B cell (primary cell): ENCODE measurements around the gene HSPB8. TPM values are rescaled to one million over a fixed set of nuclear protein-coding genes. Genes with fewer than 3 reads are reported as not detected.

Experiments used
- ATAC-seq: fragments of 200-7000 bp; cut with Tn5 transposase; one replicate; pipeline ENCODE4 v1.10.0; 2021; ENCODE audit warnings: low read depth, mild to moderate bottlenecking, moderate number of reproducible peaks, moderate library complexity
- CTCF ChIA-PET: fragments of 350-600 bp; sonication (Branson Sonifier 250); formaldehyde crosslinking; loops from one replicate; lab custom pipeline; 2021; ENCODE audit warnings: antibody characterized with exemption, inconsistent platforms; lab: Charles Lee
- POLR2A ChIA-PET: fragments of 350-600 bp; sonication (Branson Sonifier 250); formaldehyde crosslinking; loops from one replicate; lab custom pipeline; 2021; ENCODE audit warnings: antibody characterized with exemption; lab: Charles Lee
- DNase-seq: peaks from one replicate; pipeline ENCODE4 v3.0.0; 2013
- H2AFZ ChIP-seq: 2 replicates; pipeline ENCODE4 v1.6.1; 2012; ENCODE audit warnings: mild to moderate bottlenecking, low read depth, low read length; ENCODE audit not compliant: insufficient read depth, poor library complexity, severe bottlenecking
- H3K27ac ChIP-seq, 2 donors: 1 replicate in 1 of 2; 2 replicates in 1 of 2; pipeline ENCODE4 v1.5.1; 2012 to 2013; ENCODE audit warnings: low read length in 2 of 2, mild to moderate bottlenecking in 2 of 2, moderate library complexity in 1 of 2
- H3K27me3 ChIP-seq, 4 experiments: fragments of 200-600 bp in 1 of 4; sonication (generic) in 1 of 4; replicated peaks in 1 of 4; 1 replicate in 2 of 4; 2 replicates in 2 of 4; pipeline versions ENCODE4 v1.6.1 to v1.7.0; 2013 to 2016; ENCODE audit warnings: low read length in 3 of 4, mild to moderate bottlenecking in 2 of 4, mixed read lengths in 1 of 4, moderate library complexity in 1 of 4; ENCODE audit not compliant: insufficient read depth in 4 of 4, control insufficient read depth in 3 of 4; ENCODE audit errors: control extremely low read depth in 1 of 4
- H3K36me3 ChIP-seq, 2 experiments: replicated peaks in 1 of 2; 1 replicate in 1 of 2; 2 replicates in 1 of 2; pipeline versions ENCODE4 v1.6.1 to v1.7.1; 2013; ENCODE audit warnings: low read length in 1 of 2; ENCODE audit not compliant: insufficient read depth in 2 of 2, control insufficient read depth in 1 of 2; ENCODE audit errors: control extremely low read depth in 1 of 2, extremely low read depth in 1 of 2
- H3K4me1 ChIP-seq, 2 donors: fragments of 200-600 bp in 1 of 2; sonication (generic) in 1 of 2; 1 replicate in 1 of 2; 2 replicates in 1 of 2; pipeline versions ENCODE4 v1.5.1 to v1.6.1; 2013 to 2017; ENCODE audit warnings: low read length in 2 of 2; ENCODE audit not compliant: control insufficient read depth in 2 of 2, insufficient read depth in 2 of 2
- H3K4me2 ChIP-seq: replicated peaks from 2 replicates; pipeline ENCODE3; 2012; ENCODE audit warnings: mild to moderate bottlenecking, low read depth, low read length; ENCODE audit not compliant: poor library complexity, severe bottlenecking
- H3K4me3 ChIP-seq, 5 experiments: fragments of 200-600 bp in 1 of 5; sonication (generic) in 1 of 5; 1 replicate in 3 of 5; 2 replicates in 2 of 5; pipeline versions ENCODE4 v1.5.1 to v1.7.0; 2011 to 2016; ENCODE audit warnings: low read length in 4 of 5, mild to moderate bottlenecking in 4 of 5, low read depth in 2 of 5, control low read depth in 1 of 5, moderate library complexity in 1 of 5; ENCODE audit not compliant: insufficient read depth in 1 of 5; ENCODE audit errors: control extremely low read depth in 1 of 5, extremely low read depth in 1 of 5
- H3K79me2 ChIP-seq: fragments of 200-600 bp; sonication (generic); one replicate; pipeline ENCODE4 v1.6.0; 2016; ENCODE audit warnings: low read length; ENCODE audit not compliant: control insufficient read depth, insufficient read depth
- H3K9ac ChIP-seq: fragments of 200-600 bp; sonication (generic); 2 replicates; pipeline ENCODE4 v1.6.1; 2017; ENCODE audit warnings: mild to moderate bottlenecking, low read length, moderate library complexity
- H3K9me3 ChIP-seq, 3 donors: one replicate each; pipeline versions ENCODE4 v1.6.1 to v1.7.1; 2013; ENCODE audit warnings: low read length in 2 of 3; ENCODE audit not compliant: control insufficient read depth in 2 of 3, insufficient read depth in 1 of 3; ENCODE audit errors: control extremely low read depth in 1 of 3
- H4K20me1 ChIP-seq: 2 replicates; pipeline ENCODE4 v1.6.0; 2012; ENCODE audit warnings: mild to moderate bottlenecking, low read length; ENCODE audit not compliant: insufficient read depth, control insufficient read depth, poor library complexity, severe bottlenecking
- H3K27ac Mint-ChIP-seq: one replicate; pipeline ENCODE4 v1.8.0; 2021; ENCODE audit warnings: mixed read lengths
- H3K27me3 Mint-ChIP-seq: one replicate; pipeline ENCODE4 v1.8.0; 2021; ENCODE audit warnings: mixed read lengths
- H3K4me1 Mint-ChIP-seq: one replicate; pipeline ENCODE4 v1.8.0; 2021; ENCODE audit warnings: mixed read lengths
- H3K4me3 Mint-ChIP-seq: one replicate; pipeline ENCODE4 v1.8.0; 2021; ENCODE audit warnings: mixed read lengths
- H3K9me3 Mint-ChIP-seq: one replicate; pipeline ENCODE4 v1.8.0; 2022; ENCODE audit warnings: mixed read lengths; ENCODE audit not compliant: insufficient read depth
- CTCF ChIP-seq: fragments of 200-600 bp; IDR thresholded peaks from one replicate; pipeline ENCODE4 v1.8.0; 2022; ENCODE audit warnings: antibody characterized with exemption, mild to moderate bottlenecking
- EZH2 ChIP-seq: IDR thresholded peaks from 2 replicates; pipeline ENCODE4 v1.6.1; 2012; ENCODE audit warnings: borderline replicate concordance, low read depth, mild to moderate bottlenecking, moderate library complexity, low read length; ENCODE audit not compliant: insufficient read depth, poor library complexity, severe bottlenecking
- WGBS: methylation state at CpG from one replicate; pipeline ENCODE4 v1.1.5; 2013; ENCODE audit warnings: missing lambda C conversion rate; ENCODE audit not compliant: insufficient coverage; 5-methylcytosine and 5-hydroxymethylcytosine counted together
- intact Hi-C: fragments of 100-400 bp; cut with micrococcal nuclease; formaldehyde crosslinking; loops from one replicate; pipeline ENCODE4 v1.10.0; 2022
- polyA plus RNA-seq: library from polyadenylated mRNA; depleted of rRNA; stranded (reverse); fragments of >200 nt; gene quantifications from 2 replicates; pipeline ENCODE4 v1.2.3, GENCODE V29; 2012
- total RNA-seq, 2 donors: library from RNA; stranded (reverse); fragments of 120-200 nt in 1 of 2; gene quantifications; 1 replicate in 1 of 2; 2 replicates in 1 of 2; pipeline versions ENCODE4 v1.2.3 to v1.2.4, GENCODE V29; 2013 to 2022

HSPB8 gene
- total and polyA plus RNA-seq, 2 donors (not counting 1 experiment from before 2014, with no cell fraction given): not detected

GRCh38 chr12:119227292-119227691 is 48.6 kb downstream of the HSPB8 start:
- no peak overlapping the region for H3K4me3 Mint-ChIP-seq
- H3K27ac Mint-ChIP-seq: no peak overlapping the region
- intact Hi-C loops: no loop called here
- H3K4me1 Mint-ChIP-seq: no peaks in the 10 kb centered on the region
- Histone ChIP-seq H3K4me1 (no peaks in the 10 kb centered on the region), H3K9me3 (no peaks in the 10 kb centered on the region), H3K9ac (no peak overlapping the region), H3K4me3 (no peak overlapping the region), H3K27ac (no peak overlapping the region), H2AFZ (no peak overlapping the region), H3K36me3 (no peaks in the 10 kb centered on the region), H4K20me1 (no peaks in the 10 kb centered on the region), H3K27me3 (no peaks in the 10 kb centered on the region), H3K4me2 (no peak overlapping the region), H3K79me2 (no peaks in the 10 kb centered on the region)
- ATAC-seq (no peak), DNase-seq (no peak)
- WGBS: 65% methylated on average over 3 of the region's 3 CpGs
- ChIA-PET CTCF (no interaction called here), POLR2A (no interaction called here)
- TF ChIP-seq EZH2 (no peak), CTCF (no peak)
- H3K27me3 Mint-ChIP-seq: peaks cover 10% of the 10 kb centered on the region
- H3K9me3 Mint-ChIP-seq: peaks cover 3% of the 10 kb centered on the region

DNA sequence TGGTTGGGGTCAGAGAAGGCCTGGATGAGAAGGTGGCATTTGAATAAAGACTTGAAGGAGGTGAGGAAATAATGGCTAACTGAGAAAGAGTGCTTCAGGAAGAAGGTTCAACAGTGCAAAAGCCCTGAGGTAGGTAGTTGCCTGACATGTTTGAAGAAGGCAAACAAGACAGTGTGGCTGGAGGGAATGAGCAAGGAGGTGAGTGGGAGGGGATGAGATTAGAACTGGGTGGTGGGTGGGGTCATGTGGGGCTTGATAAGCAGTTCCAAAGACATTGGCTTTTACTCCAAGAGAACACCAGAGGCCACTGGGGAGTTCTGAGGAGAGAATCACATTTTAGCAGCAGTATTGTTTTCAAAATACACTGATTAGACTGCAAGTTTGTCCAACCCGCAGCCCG is 50.5 kb downstream of the HSPB8 start:
- no CpG with 5 or more reads among the region's 2 CpGs for WGBS

More for the DNA sequence above, 50.5 kb downstream of the HSPB8 start:
- Mint-ChIP-seq H3K27me3 (peaks cover 15% of the 10 kb centered on the region), H3K9me3 (peaks cover 3% of the 10 kb centered on the region), H3K4me3 (no peak overlapping the region), H3K4me1 (no peaks in the 10 kb centered on the region), H3K27ac (no peak overlapping the region)
- Histone ChIP-seq H3K27ac (no peak overlapping the region), H3K4me2 (no peak overlapping the region), H3K9ac (no peak overlapping the region), H3K79me2 (no peaks in the 10 kb centered on the region), H3K4me3 (no peak overlapping the region), H3K9me3 (no peaks in the 10 kb centered on the region), H2AFZ (no peak overlapping the region), H3K36me3 (no peaks in the 10 kb centered on the region), H3K27me3 (no peaks in the 10 kb centered on the region), H4K20me1 (no peaks in the 10 kb centered on the region), H3K4me1 (no peaks in the 10 kb centered on the region)
- TF ChIP-seq EZH2 (no peak), CTCF (no peak)
- intact Hi-C loops: no loop called here
- CTCF ChIA-PET: no interaction called here
- DNase-seq (no peak), ATAC-seq (no peak)
- POLR2A ChIA-PET: no interaction called here
